ENCODE results near the gene AR.

Gene AR

DNA sequence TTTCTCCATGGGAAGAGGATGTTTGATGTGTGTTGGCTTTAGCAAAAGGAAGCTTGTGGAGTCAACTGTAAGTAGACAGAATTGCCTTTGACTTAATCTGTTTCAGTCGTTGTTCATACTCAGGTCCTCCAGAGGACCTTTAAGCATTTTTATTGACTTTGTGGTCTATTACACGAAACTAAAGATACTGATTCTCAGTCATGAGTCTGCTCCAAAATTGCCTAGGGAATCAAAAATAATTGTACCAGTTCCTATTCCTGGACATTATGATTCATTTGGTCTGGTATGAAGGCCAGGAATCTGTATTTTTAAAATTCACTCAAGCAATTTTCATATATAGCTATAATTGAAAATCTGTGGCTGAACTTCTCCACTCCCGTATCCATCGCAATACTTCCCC is 38.6 kb downstream of the AR start:
- Histone ChIP-seq H3K4me1 (no peaks in the 10 kb centered on the region), H3K9me3 (no peaks in the 10 kb centered on the region), H3K27me3 (no peaks in the 10 kb centered on the region), H3K4me3 (ENCODE audit: low read depth, low read length) (no peak overlapping the region), H3K36me3 (no peaks in the 10 kb centered on the region)
- no peak for DNase-seq
- TF ChIP-seq, protein P1, sequence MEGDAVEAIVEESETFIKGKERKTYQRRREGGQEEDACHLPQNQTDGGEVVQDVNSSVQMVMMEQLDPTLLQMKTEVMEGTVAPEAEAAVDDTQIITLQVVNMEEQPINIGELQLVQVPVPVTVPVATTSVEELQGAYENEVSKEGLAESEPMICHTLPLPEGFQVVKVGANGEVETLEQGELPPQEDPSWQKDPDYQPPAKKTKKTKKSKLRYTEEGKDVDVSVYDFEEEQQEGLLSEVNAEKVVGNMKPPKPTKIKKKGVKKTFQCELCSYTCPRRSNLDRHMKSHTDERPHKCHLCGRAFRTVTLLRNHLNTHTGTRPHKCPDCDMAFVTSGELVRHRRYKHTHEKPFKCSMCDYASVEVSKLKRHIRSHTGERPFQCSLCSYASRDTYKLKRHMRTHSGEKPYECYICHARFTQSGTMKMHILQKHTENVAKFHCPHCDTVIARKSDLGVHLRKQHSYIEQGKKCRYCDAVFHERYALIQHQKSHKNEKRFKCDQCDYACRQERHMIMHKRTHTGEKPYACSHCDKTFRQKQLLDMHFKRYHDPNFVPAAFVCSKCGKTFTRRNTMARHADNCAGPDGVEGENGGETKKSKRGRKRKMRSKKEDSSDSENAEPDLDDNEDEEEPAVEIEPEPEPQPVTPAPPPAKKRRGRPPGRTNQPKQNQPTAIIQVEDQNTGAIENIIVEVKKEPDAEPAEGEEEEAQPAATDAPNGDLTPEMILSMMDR (IDR thresholded peaks at IDR 0.05; ENCODE audit: low read depth, low read length), result no peak

GRCh38 chrX:67583171-67583570 is 39.4 kb downstream of the AR start:
- Histone ChIP-seq H3K4me1 (no peaks in the 10 kb centered on the region), H3K36me3 (no peaks in the 10 kb centered on the region), H3K4me3 (ENCODE audit: low read depth, low read length) (no peak overlapping the region), H3K9me3 (no peaks in the 10 kb centered on the region), H3K27me3 (no peaks in the 10 kb centered on the region)
- DNase-seq, result no peak
- TF ChIP-seq, protein P1 (IDR thresholded peaks at IDR 0.05; ENCODE audit: low read depth, low read length), result no peak

DNA sequence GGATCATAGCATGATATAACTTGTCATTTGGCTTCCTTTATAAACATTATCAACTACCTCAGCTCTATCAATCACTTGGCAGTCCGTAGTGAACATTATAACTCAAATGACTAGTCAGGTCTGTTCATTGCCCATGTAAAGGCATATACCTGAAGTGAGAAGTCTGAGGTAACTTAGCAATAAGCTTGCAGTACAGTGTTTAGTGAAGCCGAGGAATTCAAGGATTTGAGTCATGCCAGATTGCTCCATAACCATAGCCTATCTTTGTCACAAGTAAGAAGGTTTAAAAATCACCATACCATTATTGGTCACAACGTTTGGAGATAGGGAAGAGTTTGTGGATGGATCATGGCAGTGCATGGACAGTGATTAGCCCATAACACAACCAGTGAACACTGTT is 41.6 kb downstream of the AR start:
- TF ChIP-seq, protein P1 (IDR thresholded peaks at IDR 0.05; ENCODE audit: low read depth, low read length), result no peak
- Histone ChIP-seq H3K36me3 (no peaks in the 10 kb centered on the region), H3K9me3 (no peaks in the 10 kb centered on the region)

GRCh38 chrX:67587946-67588624 is 44.3 kb downstream of the AR start:
- Histone ChIP-seq H3K27me3 (no peaks in the 10 kb centered on the region), H3K4me3 (ENCODE audit: low read depth, low read length) (no peak overlapping the region), H3K4me1 (no peaks in the 10 kb centered on the region), H3K9me3 (no peaks in the 10 kb centered on the region), H3K36me3 (no peaks in the 10 kb centered on the region)
- TF ChIP-seq, protein P1 (IDR thresholded peaks at IDR 0.05; ENCODE audit: low read depth, low read length), result no peak
- no peak for DNase-seq

More for the DNA sequence above, 41.6 kb downstream of the AR start:
- Histone ChIP-seq H3K27me3 (no peaks in the 10 kb centered on the region), H3K4me1 (no peaks in the 10 kb centered on the region), H3K4me3 (ENCODE audit: low read depth, low read length) (no peak overlapping the region)
- DNase-seq, result no peak

DNA sequence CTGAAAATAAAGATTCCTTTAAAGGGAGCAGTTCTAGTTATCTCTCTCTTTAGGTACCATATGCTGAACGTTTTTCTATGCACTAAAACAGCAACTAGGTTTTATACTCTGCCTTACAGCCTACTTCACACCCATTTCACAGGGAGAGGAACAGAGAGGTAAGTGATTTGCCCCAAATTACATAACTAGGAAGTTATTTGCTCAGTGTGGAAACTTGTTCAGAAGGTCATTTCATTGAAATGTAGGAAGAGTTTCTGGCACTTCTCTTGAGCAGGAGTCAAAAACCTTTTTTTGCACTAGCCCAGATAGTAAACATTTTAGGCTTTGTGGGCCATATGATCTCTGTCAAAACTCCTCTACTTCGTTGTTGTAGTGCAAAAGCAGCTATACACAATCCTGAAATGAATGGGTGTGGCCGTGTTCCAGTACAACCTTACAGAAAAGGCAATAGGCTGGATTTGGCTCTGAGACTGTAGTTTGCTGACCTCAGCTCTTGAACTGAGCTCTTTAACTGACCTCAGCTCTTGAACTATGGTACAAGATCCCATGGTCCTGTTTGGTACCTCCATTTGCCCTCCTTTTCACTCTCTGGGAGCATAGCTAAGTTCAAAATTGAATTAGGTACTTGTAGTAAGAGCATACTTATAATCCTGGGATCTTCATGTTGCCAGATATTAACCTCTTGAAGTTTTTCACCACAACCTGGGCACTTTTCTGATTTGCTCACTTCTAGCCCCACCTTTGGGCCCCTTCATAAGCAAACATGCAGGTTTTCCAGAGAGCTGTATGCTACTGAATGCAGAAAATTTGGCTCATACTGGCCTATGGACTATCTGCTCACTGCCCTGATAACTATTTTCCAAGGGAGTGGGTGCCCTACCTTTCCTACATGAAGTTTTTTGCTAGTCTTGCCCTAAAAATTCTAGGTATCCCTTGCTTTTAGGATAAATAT is 53.3 kb downstream of the AR start:
- no peaks in the 10 kb centered on the region for H3K36me3 ChIP-seq
- no peak for DNase-seq
- H3K9me3 ChIP-seq, result no peaks in the 10 kb centered on the region
- no peak overlapping the region for H3K4me3 ChIP-seq (ENCODE audit: low read depth, low read length)
- no peaks in the 10 kb centered on the region for H3K4me1 ChIP-seq
- TF ChIP-seq, protein P1 (IDR thresholded peaks at IDR 0.05; ENCODE audit: low read depth, low read length), result no peak
- no peaks in the 10 kb centered on the region for H3K27me3 ChIP-seq

DNA sequence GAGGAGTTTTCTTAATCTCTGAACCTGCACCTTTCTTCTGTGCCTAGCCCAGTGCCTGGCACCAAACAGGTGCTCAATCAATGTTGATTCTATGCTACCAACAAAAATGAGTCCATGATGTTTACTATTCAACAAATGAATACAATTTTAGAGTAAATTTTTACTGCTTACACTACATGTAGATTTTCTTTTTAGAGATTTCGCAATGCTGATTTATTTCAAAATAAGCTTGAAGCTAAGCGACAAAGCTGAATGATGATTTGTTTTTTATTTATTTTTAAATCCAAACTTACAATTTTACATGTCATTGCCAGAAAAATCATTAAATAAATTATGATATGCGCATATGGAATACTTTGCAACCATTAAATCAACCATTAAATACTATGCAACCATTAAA is 55.7 kb downstream of the AR start:
- Histone ChIP-seq H3K27me3 (no peaks in the 10 kb centered on the region), H3K4me3 (ENCODE audit: low read depth, low read length) (no peak overlapping the region), H3K4me1 (no peaks in the 10 kb centered on the region), H3K36me3 (no peaks in the 10 kb centered on the region), H3K9me3 (no peaks in the 10 kb centered on the region)
- TF ChIP-seq, protein P1 (IDR thresholded peaks at IDR 0.05; ENCODE audit: low read depth, low read length), result no peak
- DNase-seq, result no peak

Measured in BE2C (cell line).